Amniotic epithelial cell (primary cell): ENCODE results near the gene SSU72.
A peak's percentile ranks its signal among the peaks of the same experiment; 100 is the strongest.
"Not testable (repeated sequence)": the region's sequence is repeated elsewhere in the genome, so short reads cannot be mapped to it uniquely, and the experiment has no call there.

Experiments used
- DNase-seq: peaks from one replicate; pipeline ENCODE4 v3.0.0-alpha.2; 2010; ENCODE audit warnings: low read depth

The SSU72 gene

DNA sequence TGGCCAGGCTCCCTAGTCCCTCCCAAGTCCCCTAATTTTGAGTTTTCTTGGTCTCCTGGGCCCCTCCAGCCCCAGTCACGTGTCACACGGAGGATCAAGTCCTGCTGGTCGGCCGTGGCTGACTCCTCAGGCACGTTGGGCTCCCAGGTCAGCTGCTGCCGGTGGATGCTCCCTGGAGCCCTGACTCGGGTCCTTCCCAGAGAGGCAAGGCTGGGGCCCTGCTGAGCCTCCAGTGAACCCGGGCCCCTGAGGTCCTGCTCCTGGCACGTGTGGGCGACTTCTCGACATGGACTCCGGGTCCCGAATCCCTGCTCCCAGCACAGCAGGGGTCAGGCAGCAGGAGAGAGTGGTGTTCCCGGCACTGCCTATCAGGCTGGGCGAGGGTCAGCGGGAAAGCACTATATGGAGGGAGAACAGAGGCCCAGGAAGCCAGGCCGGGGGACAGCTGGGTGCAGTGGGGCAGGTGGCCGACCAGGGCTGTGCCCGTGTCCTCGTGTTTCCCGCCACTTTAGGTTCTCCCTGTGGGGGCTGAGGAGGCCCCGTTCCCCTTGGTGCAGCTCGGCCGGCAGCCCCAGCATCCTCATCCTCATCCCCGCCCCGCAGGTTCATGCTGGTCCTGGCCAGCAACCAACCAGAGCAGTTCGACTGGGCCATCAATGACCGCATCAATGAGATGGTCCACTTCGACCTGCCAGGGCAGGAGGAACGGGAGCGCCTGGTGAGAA is 47.4 kb downstream of the SSU72 start:
- DNase-seq = no peak

DNA sequence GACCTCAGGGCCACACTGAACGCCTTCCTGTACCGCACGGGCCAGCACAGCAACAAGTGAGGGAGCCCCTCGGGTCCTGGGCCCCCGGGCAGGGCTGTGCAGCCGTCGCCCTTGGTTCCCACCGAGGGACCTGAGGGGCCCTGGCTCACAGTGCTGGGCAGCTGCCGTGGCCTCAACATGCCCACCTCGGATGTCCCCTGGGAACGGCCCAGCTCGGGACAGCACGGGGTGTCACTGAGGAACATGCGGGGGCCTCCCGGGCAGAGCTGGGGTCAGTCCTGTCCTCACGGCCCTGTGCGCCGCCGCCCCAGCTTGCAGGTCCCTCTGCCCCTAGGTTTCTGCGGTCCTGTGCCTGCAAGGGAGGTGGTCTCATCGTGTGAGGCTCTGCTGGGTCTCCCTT is 48.2 kb downstream of the SSU72 start:
- DNase-seq = not testable (repeated sequence)

DNA sequence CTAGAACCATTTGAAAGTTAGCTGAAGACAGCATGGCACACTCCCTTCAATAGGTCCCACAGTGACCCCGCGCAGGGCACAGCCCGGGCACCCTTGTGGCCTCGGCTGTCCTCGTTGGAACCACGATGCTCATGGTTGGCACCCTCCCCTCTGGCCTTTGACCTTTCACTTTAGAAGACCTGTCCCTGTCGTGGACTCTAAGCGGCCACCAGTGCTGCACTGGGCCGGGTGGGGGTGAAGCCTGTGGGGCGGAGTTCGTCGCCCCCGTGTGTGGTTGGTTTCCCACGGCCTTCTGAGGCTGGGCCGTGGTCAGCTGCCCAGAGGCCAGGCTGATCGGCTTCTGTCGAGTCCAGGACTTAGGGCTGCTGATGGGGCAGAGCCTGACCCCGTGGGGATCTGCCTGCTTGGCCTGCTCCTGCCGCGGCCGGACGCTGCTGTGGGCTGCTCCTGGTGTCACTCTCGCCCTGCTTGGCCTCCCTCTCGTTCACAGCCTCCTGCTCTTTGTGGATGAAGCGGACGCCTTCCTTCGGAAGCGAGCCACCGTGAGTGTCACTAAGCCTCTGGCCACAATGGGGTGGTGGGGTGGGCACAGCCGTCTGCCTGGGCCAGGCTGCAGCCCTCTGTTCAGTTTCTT is 49.8 kb downstream of the SSU72 start:
- not testable (repeated sequence) for DNase-seq

DNA sequence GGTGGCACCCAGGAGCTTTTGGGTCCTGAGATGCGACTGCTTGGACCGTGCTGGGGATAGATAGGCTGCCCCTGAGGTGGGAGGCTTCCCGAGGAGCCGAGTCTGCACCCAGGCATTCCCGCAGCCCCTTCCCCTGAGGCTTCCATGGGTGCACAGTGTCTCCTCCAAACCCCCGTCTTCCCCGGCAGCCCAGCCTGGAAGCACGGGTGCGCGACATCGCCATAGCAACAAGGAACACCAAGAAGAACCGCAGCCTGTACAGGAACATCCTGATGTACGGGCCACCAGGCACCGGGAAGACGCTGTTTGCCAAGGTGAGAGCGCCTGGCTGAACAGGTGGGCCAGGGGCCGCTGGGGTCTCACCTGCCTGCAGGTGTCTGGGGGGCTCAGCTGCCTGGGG is 51.0 kb downstream of the SSU72 start:
- not testable (repeated sequence) for DNase-seq

DNA sequence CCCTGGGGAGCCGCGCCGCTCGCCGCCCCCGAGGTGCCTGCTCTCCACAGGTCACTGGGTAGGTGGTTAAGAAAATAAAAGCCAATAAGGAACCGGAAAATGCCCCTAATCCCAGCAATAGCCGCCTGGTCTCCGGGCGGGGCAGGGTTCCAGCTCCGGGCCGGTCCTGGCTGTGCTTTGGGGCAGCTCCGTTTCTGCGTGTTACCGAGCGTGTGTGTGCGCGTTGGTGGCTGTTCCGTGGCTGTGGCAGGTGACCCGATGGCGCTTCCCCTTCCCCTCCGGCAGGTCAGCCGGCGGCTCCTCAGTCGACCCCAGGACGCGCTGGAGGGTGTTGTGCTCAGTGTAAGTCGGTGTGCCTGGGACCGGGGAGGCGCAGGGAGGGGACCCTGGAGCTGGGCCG is 51.4 kb downstream of the SSU72 start:
- not testable (repeated sequence) for DNase-seq

DNA sequence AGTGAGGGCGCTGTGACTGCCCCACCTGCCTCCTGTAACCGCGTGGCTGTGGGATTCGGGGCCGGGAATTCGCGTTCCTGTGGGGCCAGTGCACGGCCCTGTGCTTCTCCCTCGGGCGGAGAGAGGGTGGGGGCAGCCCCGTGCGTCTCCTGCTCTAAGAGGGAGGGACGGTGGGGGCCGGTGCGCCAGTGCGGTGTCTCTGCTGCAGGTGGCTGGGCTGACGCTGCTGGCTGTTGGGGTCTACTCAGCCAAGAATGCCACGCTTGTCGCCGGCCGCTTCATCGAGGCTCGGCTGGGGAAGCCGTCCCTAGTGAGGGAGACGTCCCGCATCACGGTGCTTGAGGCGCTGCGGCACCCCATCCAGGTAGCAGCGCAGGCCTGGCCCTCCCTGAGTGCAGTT is 52.1 kb downstream of the SSU72 start:
- not testable (repeated sequence) for DNase-seq

DNA sequence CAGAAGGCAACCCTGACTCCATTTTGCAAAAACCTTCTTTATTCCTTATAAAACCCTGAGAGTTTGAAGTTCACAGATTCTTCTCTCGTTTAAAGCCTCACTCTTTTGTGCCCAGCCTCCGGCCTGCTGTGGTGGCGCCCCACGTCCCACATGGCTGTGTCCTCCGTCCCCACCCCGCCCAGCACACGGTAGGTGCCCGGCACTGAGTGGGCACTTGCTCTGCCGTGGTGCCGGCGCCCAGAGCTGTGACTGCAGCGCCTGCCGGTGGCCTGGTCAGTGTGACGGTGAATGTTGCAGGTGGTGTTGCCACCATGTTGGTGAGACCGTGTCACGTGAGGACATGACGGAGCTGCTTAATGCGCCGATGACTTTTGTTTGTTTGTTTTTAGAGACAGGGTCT is 53.3 kb downstream of the SSU72 start:
- DNase-seq = no peak

DNA sequence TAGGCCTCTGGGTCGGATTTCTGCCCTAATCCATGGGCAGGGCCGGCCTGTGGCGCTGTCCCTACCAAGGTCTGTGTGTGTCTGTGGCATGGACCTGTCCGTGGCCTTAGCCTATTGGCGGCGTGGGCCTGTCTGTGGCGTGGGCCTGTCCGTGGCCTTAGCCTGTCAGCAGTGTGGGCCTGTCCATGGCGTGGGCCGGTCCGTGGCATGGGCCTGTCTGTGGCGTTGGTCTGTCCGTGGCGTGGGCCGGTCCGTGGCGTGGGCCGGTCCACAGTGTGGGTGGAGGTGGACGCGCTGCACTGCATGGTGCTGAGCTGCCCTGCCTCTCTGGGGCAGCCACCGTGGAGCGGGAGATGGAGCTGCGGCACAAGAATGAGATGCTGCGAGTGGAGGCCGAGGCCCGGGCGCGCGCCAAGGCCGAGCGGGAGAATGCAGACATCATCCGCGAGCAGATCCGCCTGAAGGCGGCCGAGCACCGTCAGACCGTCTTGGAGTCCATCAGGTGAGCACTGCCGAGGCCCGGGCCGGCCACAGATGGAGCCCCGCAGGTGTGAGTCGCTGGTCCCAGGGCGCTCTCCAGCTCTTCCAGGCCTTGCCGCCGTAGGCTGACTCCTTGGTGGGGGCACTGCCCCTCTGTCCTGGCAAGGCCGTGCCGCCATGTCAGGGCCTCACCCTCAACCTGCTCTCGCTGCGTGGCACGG is 54.7 kb downstream of the SSU72 start:
- DNase-seq = not testable (repeated sequence)

DNA sequence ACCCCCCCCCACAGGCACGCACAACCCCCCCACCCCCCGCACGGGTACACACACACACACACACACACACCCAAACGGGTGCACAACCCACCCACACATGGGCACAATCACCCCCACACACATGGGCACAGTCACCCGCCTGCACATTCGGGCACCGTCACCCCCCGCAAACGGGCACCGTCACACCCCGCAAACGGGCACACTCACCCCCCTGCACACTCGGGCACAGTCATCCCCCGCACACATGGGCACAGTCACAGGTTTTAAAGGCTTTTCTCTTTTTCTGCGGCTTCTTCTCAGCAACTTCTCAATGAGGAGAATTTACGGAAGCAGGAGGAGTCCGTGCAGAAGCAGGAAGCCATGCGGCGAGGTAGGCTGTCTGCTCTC is 56.0 kb downstream of the SSU72 start:
- DNase-seq = not testable (repeated sequence)

DNA sequence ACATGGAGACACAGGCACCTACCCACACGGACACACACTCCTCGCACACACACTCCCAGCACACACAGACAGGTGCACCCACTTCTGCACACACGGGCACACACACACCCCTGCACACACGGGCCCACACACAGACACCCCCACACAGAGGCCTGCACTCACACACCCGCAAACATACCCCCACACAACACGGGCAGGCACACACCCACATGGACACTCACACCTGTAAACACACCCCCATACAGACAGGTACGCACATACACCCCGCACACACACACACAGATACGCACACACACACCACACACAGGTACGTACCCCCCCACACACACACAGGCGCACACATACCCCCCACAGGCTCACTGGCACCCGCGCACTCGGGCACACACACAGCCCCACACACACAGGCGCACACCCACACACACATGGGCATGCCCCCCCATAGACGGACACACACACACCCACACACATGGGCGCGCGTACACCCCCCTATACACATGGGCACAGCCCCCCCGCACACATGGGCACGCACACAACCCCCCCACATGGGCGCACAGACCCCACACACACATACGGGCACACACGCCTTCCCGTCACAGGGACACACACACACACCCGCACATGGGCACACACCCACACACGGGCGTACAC is 56.6 kb downstream of the SSU72 start:
- DNase-seq = no peak

DNA sequence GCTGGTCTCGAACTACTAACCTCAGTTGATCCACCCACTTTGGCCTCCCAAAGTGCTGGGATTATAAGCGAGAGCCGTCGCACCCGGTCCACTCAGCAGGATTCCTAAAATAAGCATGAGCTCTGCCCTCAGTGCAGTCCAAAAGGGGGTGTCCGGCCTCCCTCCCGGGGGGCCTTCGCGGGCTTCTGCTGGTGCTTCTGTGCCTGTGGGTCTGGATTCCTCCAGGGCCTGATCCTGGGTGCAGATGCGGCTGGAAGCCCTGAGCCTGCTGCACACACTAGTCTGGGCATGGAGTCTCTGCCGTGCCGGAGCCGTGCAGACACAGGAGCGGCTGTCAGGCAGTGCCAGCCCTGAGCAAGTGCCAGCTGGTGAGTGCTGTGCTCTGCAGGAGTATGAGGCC is 57.7 kb downstream of the SSU72 start:
- not testable (repeated sequence) for DNase-seq

DNA sequence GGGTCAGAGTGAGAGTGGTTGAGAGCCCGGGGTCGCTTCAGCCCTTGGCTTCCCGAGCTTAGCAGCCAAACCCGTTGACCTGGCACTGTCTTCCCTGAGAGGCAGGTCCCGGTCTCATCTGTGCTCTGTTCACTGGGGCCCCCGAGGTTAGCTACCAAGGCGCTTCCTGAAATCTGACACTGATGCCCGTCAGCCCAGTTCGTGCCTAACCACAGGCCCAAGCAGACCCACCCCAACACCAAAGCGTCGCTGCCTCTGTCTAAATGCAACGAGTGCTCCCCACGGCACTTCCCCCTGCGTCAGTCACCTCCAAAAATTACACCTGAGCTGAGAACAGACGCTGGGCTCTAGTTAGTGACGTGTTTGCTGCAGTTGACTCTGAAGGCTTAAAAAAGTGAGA is 60.3 kb downstream of the SSU72 start:
- not testable (repeated sequence) for DNase-seq

DNA sequence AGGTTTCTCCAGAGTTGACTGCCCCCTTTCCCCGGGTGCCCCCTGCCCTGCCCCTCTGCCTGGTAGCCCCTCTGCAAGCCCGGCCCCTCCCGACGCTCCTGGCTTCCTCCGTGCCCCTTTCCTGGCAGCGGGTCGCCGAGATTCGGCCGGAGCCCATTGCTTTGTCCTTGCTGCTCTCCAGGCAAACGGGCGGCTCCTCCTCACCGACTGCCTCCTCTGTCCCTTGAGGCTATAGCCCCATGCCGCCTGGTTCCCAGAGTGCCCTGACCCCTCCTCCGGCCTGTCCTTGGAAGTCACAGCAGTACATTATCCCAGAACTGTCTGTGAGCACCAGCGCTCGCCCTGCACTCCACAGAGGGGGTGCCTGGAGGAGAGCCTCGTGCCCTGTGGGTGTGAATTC is 61.0 kb downstream of the SSU72 start:
- not testable (repeated sequence) for DNase-seq

DNA sequence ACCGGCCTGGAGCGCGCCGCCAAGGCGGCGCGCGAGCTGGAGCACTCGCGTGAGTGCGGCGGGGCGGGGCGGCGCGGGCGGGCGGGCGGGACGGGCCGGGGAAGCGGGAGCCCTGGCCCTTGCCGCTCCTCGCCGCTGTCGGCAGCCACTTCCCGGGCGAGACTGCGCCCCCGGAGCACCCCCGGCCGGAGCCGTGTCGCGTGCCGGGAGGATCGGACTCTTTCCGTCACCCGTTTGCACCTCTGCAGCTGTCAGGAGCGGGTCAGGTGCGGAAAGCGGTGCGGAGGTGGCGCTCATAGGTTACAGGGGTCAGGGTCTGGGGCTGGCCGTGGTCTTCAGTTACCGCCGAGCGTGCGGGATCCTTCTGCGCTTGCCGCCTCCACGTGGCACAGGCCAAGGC is 62.2 kb downstream of the SSU72 start:
- DNase-seq = not testable (repeated sequence)

DNA sequence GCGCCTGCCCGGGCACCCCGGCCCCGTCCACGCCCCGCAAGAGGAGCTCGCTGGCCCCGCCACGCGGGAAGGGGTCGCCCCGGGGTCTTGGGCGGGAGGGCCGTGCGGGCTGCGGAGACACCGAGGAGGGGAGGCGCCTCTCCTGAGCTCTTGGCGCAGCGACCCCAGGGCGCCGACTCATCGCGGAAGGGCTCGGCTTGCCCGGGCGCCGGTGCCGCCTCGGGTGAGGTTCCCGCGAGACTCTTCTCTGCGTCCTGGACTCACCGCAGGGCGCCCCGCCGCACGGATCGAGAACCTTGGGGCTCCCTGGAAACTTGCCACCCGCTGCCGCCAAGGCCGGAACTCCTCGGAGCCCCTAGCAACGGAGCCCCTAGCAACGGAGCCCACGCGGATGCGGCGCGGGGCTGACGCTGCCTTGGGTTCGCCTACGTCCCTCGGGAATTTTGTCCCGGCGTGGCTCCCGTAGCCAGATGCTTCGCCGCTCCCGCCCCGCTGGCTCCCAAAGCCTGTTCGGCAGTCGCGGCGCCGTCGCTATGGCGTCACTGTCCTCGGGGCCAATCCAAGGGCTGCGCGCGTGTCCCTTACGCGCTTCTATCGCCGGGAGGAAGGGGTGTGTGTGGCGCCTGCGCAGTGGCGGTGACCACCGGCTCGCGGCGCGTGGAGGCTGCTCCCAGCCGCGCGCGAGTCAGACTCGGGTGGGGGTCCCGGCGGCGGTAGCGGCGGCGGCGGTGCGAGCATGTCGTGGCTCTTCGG is 63.0 kb downstream of the SSU72 start, which contains the start of gene ATAD3A:
ATAD3A (plus strand) TSS at position 630 of the 753 bp plus-strand sequence; CDS start at position 737, 107 bp downstream.
- peak; percentile 97 for DNase-seq

DNA sequence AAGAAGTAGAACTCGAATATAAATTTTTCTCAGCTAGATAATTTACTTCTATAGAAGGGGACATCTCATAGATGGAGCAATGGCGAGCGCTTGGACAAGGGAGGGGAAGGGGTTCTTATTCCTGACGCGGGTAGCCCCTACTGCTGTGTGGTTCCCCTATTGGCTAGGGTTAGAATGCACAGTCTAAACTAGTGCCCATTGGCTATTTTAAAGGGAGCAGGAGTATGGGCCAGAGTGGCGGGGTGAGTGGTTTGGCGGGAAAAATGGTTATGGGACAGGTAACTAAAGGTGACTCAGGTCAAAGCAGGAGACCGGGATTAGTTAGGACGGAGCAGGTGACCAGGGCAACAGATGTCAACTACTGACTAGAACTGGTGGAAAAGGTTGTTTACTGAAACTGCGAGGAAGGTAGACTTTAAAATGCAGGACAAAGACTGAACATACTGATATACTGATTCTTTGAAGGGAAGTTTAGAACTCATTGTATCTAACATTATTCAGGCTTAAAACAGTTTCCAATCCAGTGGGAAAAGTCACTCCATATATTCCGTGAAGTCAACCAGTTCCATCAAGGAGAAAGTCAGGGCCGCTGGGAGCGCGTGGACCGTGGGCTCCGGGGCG is 63.6 kb downstream of the SSU72 start:
- DNase-seq = peak; percentile 13

DNA sequence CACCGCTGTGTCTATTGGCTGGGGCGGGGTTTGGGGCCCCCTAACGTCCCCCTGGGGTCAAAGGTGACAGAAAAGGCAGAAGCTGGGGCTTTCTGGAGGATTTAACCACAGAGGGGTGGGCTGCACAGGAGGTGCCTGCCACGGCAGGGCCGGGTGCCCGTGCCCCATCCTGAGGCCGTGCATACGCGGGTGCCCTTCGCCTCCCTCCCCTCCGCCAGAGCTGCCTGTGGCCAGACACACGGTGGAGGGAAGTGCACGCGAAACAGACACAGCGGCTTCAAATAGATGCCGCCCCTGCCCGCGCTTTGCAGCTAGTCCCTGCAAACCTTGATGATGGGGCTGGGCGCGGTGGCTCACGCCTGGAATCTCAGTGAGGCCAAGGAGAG is 65.2 kb downstream of the SSU72 start:
- not testable (repeated sequence) for DNase-seq

DNA sequence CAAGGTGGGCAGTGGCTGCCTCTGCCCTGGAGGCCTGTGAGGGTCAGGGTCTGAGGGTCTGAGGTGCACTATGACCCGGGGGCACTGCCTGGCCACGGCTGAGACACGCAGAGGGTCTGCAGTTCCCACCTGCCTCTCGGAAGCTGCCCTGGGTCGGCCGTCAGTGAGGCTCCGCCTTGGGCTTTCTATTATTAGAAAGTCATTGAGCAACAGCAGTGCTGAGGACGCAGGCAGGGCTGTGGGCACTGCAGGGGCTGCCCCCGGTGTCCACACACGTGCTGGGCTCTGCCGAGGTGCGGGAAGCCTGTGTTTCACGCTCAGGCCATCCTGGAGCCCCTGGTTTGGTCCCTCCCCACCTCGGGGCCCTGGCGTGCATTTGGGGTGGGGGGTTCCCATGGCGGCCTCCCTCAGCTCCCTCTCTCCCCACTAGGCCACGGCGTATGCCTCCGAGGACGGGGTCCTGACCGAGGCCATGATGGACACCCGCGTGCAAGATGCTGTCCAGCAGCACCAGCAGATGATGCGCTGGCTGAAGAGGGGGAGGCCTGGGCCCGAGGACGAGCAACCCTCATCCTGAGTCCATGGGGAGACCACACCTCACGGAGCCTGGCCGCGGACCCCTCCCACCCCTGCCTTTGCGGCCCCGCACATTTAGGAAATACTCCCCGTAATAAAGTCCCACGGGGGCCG is 65.7 kb downstream of the SSU72 start:
- not testable (repeated sequence) for DNase-seq

DNA sequence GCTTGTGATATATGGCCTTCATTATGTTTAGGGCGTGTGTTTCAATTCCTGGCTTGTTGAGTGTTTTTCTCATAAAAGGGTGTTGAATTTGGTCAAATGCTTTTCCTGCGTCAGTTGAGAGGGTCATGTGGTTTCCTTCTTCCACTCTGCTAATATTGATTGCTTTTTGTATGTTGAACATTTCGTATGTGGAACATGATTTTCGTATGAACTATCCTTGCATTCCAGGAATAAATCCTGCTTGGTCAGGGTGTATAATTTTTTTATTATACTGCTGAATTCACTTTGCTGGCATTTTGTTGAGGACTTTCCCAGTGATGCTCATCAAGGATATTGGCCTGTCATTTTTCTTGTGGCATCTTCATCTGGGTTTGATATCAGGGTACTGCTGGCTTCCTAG is 67.4 kb downstream of the SSU72 start:
- no peak for DNase-seq

DNA sequence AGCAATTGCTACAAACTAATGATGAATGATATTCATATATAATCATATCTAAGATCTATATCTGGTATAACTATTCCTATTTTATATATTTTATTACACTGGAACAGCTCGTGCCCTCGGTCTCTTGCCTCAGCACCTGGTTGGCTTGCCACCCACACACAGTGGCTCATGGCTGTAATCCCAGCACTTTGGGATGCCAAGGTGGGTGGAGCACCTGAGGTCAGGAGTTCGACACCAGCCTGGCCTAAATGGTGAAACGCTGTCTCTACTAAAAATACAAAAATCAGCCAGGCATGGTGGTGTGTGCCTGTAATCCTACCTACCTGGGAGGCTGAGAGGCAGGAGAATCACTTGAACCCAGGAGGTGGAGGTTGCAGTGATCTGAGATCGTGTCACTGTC is 68.9 kb downstream of the SSU72 start:
- not testable (repeated sequence) for DNase-seq

DNA sequence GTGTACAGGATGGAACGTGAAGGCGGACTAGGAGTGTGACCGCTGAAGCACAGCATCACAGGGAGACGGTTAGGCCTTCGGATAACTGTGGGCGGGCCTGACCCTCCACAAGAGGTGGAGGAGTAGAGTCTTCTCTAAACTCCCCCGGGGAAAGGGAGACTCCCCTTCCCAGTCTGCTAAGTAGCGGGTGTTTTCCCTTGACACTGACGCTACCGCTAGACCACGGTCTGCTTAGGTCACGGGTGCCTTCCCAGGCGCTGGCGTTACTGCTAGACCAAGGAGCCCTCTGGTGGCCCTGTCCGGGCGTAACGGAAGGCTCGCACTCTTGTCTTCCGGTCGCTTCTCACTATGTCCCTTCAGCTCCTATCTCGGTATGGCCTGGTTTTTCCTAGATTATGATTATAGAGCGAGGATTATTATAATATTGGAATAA is 69.3 kb downstream of the SSU72 start:
- peak; percentile 7 for DNase-seq
